GM12874 (cell line): ENCODE measurements around the gene MAS1L.

Experiments used
- CTCF ChIP-seq: IDR thresholded peaks from 2 replicates; pipeline ENCODE4 v1.5.1; 2011; ENCODE audit warnings: low read depth, mild to moderate bottlenecking, control low read depth, low read length, moderate library complexity; ENCODE audit not compliant: insufficient read depth

Gene MAS1L

DNA sequence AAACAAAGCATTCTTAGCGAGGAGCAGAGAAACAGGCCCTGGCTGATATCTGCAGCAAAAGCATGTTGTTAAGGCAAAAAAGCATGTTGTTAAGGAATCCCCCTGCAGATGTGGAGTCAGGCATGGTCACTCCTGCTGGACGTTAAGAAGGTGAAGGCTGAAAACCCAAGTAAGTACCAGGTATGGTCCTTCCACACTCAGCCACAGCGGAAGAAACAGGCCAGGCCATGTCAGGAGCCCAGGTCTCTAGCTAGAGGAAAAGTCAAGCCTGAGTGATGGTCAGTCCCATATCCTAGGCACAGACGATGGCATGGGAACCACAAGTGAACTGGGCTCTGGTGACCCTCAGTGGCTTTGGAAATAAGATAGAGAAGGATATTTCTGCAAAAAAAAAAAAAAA is 32.5 kb upstream of the MAS1L start:
- no peak for TF ChIP-seq CTCF

DNA sequence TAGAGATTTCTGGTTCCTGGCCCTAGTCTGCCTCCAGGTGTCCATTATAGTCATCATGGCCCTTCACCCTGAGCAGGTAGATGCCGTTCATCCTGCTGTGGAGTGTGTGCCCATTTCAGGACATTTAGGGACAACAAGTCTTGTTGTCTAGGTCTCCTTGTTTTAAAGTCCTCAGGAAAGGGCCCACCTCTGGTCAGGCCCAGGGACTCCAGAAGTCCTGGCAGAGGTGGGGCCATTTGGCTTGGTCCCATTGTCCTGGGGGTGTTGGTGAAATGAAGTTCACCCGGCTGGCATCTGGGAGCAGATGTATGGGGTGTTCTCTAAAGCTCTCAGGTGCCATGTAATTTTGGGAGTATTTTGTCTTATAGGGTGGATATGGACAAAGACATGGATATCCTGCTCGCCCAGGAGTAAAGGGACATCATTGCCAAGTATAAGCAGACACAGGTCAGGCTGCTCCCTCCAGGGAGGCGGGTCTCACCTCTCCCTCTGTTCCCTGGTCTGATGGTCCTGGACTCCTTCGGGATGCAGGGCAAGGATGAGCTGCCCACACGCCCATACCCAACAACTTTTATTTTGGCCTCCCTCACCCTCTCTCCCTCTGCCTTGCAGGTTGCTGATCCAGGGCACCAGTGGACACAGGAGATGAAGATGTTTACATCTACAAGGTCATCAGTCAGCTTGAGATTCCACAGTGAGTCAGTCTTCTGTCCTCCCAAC is 31.7 kb upstream of the MAS1L start:
- no peak for TF ChIP-seq CTCF

GRCh38 chr6:29517728-29518440 is 30.1 kb upstream of the MAS1L start:
- TF ChIP-seq CTCF = no peak

- no peak for TF ChIP-seq CTCF
These were observed 29.5 kb upstream of the MAS1L start for GRCh38 chr6:29517245-29517644.

- TF ChIP-seq CTCF = no peak
These were observed 28.4 kb upstream of the MAS1L start for GRCh38 chr6:29516108-29516507.

DNA sequence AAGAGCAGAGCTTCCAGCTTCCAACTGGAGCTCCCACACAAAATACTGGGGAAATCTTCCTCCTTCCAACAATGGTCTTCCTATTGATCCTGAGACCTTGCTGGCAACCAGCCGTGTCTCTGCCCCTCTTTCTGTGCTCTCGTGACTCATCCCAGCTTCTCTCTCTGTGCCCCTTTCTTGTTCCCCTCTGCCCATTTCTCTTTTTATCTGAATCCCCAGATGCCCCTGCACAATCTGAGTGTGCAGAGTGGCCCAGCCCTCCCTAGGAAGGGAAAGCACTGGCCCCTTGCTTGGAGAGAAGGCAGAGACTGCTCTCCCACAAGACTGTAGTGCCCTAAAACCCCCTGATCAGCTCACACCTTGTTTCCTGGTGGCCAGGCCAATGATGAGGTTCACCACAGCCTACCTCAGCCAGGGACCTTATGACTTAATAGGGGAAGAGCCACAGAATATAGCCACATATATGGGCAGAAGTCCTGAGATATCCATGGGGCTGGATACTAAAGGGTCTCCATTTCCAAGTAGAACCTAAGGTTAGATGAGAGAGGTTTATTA is 23.1 kb upstream of the MAS1L start:
- TF ChIP-seq CTCF = no peak

- TF ChIP-seq CTCF = no peak
These were observed 22.4 kb upstream of the MAS1L start for GRCh38 chr6:29510202-29510601.
